ENCODE measurements around the gene CHKA.

DNA sequence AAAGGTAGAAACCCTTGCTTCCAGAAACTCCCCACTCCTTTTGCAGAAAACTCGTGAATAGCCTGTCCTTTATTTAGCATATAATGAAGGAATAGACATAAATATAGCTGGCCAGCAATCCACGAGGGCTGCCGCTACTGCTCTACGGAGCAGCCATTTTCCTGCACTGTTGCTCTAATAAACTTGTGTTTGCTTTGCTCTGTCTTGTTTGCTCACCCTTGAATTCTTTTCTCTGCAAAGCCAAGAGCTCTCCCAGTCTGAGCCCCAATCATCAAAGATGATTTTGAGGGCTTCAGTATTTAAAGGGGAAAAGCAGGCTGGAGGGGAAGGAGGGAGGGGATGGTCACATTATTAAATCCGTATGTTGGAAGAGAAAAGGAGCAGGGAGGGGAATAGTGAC, 16.6 kb upstream of the CHKA start:
- no peak for TF ChIP-seq POLR2AphosphoS5 (IDR thresholded peaks at IDR 0.05; ENCODE audit: low read depth)
- TF ChIP-seq, protein P1, sequence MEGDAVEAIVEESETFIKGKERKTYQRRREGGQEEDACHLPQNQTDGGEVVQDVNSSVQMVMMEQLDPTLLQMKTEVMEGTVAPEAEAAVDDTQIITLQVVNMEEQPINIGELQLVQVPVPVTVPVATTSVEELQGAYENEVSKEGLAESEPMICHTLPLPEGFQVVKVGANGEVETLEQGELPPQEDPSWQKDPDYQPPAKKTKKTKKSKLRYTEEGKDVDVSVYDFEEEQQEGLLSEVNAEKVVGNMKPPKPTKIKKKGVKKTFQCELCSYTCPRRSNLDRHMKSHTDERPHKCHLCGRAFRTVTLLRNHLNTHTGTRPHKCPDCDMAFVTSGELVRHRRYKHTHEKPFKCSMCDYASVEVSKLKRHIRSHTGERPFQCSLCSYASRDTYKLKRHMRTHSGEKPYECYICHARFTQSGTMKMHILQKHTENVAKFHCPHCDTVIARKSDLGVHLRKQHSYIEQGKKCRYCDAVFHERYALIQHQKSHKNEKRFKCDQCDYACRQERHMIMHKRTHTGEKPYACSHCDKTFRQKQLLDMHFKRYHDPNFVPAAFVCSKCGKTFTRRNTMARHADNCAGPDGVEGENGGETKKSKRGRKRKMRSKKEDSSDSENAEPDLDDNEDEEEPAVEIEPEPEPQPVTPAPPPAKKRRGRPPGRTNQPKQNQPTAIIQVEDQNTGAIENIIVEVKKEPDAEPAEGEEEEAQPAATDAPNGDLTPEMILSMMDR (conservative IDR thresholded peaks at IDR 0.05; ENCODE audit: low read depth in 2 of 2), result no peak
